Loucy (cell line): ENCODE results near the gene CCDC93.

Source experiments
- H2AFZ ChIP-seq: fragments of 200-600 bp; sonication (generic); 2 replicates; pipeline ENCODE4 v1.6.0; 2016; ENCODE audit warnings: antibody characterized with exemption, mild to moderate bottlenecking, low read length, moderate library complexity
- H3F3A ChIP-seq: fragments of 200-600 bp; 2 replicates; pipeline ENCODE4 v1.6.0; 2016; ENCODE audit warnings: antibody characterized with exemption, low read depth, mild to moderate bottlenecking
- H3K27me3 ChIP-seq: fragments of 200-600 bp; sonication (generic); 2 replicates; pipeline ENCODE4 v1.6.1; 2014; ENCODE audit warnings: low read length, mild to moderate bottlenecking; ENCODE audit not compliant: insufficient read depth, poor library complexity, severe bottlenecking
- H3K36me3 ChIP-seq: fragments of 200-600 bp; sonication (generic); 2 replicates; pipeline ENCODE4 v1.6.1; 2016; ENCODE audit warnings: low read length; ENCODE audit not compliant: insufficient read depth
- H3K4me1 ChIP-seq: fragments of 200-600 bp; sonication (generic); 2 replicates; pipeline ENCODE4 v1.5.1; 2014; ENCODE audit warnings: low read length, mild to moderate bottlenecking; ENCODE audit not compliant: insufficient read depth, poor library complexity, severe bottlenecking
- H3K4me2 ChIP-seq: fragments of 200-600 bp; sonication (generic); 2 replicates; pipeline ENCODE4 v1.6.0; 2014; ENCODE audit warnings: antibody characterized with exemption, low read length, low read depth, mild to moderate bottlenecking; ENCODE audit not compliant: poor library complexity, severe bottlenecking
- H3K4me3 ChIP-seq: fragments of 200-600 bp; sonication (generic); 2 replicates; pipeline ENCODE4 v1.5.1; 2014; ENCODE audit warnings: low read length, mild to moderate bottlenecking, mixed read lengths; ENCODE audit not compliant: poor library complexity, severe bottlenecking
- H3K79me2 ChIP-seq: fragments of 200-600 bp; sonication (generic); 2 replicates; pipeline ENCODE4 v1.6.1; 2014; ENCODE audit warnings: low read length; ENCODE audit not compliant: insufficient read depth
- H3K9ac ChIP-seq: fragments of 200-600 bp; sonication (generic); 2 replicates; pipeline ENCODE4 v1.6.0; 2014; ENCODE audit warnings: mild to moderate bottlenecking, low read depth, low read length, moderate library complexity; ENCODE audit not compliant: poor library complexity, severe bottlenecking
- H3K9me2 ChIP-seq: fragments of 200-600 bp; sonication (generic); replicated peaks from 2 replicates; pipeline ENCODE4 v1.6.1; 2016; ENCODE audit warnings: low read depth, low read length, mixed read lengths
- H3K9me3 ChIP-seq: fragments of 200-600 bp; sonication (generic); 2 replicates; pipeline ENCODE4 v1.6.1; 2014; ENCODE audit warnings: mild to moderate bottlenecking, antibody characterized with exemption, low read length, low read depth; ENCODE audit not compliant: insufficient read depth
- H4K20me1 ChIP-seq: fragments of 200-600 bp; sonication (generic); 2 replicates; pipeline ENCODE4 v1.6.0; 2014; ENCODE audit warnings: antibody characterized with exemption, low read length, mild to moderate bottlenecking; ENCODE audit not compliant: insufficient read depth, poor library complexity, severe bottlenecking
- EZH2phosphoT487 ChIP-seq: fragments of 200-600 bp; IDR thresholded peaks from 2 replicates; pipeline ENCODE4 v1.6.1; 2018; ENCODE audit warnings: antibody characterized with exemption, mild to moderate bottlenecking, moderate library complexity, borderline replicate concordance
- TF ChIP-seq, protein P1 (sequence below): fragments of 200-600 bp; sonication (generic); conservative IDR thresholded peaks from 2 replicates; pipeline ENCODE4 v1.5.1; 2014; ENCODE audit warnings: mild to moderate bottlenecking, antibody characterized with exemption, low read length

CCDC93 gene

GRCh38 chr2:118047380-118047826 is 33.5 kb upstream of the CCDC93 start:
- H4K20me1 ChIP-seq: no peaks in the 10 kb centered on the region
- H2AFZ ChIP-seq: peak overlapping the region; percentile 34; the same call in 1 of the 2 replicates
- H3K4me2 ChIP-seq: peak overlapping the region; percentile 75

GRCh38 chr2:118046634-118047210 is 32.9 kb upstream of the CCDC93 start:
- TF ChIP-seq, protein P1, sequence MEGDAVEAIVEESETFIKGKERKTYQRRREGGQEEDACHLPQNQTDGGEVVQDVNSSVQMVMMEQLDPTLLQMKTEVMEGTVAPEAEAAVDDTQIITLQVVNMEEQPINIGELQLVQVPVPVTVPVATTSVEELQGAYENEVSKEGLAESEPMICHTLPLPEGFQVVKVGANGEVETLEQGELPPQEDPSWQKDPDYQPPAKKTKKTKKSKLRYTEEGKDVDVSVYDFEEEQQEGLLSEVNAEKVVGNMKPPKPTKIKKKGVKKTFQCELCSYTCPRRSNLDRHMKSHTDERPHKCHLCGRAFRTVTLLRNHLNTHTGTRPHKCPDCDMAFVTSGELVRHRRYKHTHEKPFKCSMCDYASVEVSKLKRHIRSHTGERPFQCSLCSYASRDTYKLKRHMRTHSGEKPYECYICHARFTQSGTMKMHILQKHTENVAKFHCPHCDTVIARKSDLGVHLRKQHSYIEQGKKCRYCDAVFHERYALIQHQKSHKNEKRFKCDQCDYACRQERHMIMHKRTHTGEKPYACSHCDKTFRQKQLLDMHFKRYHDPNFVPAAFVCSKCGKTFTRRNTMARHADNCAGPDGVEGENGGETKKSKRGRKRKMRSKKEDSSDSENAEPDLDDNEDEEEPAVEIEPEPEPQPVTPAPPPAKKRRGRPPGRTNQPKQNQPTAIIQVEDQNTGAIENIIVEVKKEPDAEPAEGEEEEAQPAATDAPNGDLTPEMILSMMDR: peak; percentile 76
- TF ChIP-seq EZH2phosphoT487: no peak
- H3K9me3 ChIP-seq: no peaks in the 10 kb centered on the region
- H3K9me2 ChIP-seq: no peaks in the 10 kb centered on the region
- peaks cover 46% of the 10 kb centered on the region for H3K4me1 ChIP-seq
- peak overlapping the region; percentile 75 for H3K4me2 ChIP-seq
- H3K79me2 ChIP-seq: no peaks in the 10 kb centered on the region
- peaks cover 4% of the 10 kb centered on the region for H3K27me3 ChIP-seq
- H3F3A ChIP-seq: peaks cover 3% of the 10 kb centered on the region; the same call in 1 of the 2 replicates
- peak overlapping the region; percentile 55 for H3K4me3 ChIP-seq
- peak overlapping the region; percentile 34; the same call in 1 of the 2 replicates for H2AFZ ChIP-seq
- H3K9ac ChIP-seq: peak overlapping the region; percentile 4
- H4K20me1 ChIP-seq: no peaks in the 10 kb centered on the region
- H3K36me3 ChIP-seq: no peaks in the 10 kb centered on the region

More at GRCh38 chr2:118047380-118047826, 33.5 kb upstream of the CCDC93 start:
- Histone ChIP-seq H3K27me3 (peaks cover 4% of the 10 kb centered on the region), H3K36me3 (no peaks in the 10 kb centered on the region), H3K4me3 (peak overlapping the region; percentile 55), H3F3A (peaks cover 3% of the 10 kb centered on the region; the same call in 1 of the 2 replicates), H3K9me3 (no peaks in the 10 kb centered on the region), H3K4me1 (peaks cover 52% of the 10 kb centered on the region), H3K9me2 (no peaks in the 10 kb centered on the region), H3K9ac (peak overlapping the region; percentile 4), H3K79me2 (no peaks in the 10 kb centered on the region)
- TF ChIP-seq, protein P1: no peak; the same call in 1 of the 2 replicates
- TF ChIP-seq EZH2phosphoT487: no peak

- H3K4me3 ChIP-seq: no peak overlapping the region
- peaks cover 4% of the 10 kb centered on the region for H3K27me3 ChIP-seq
- no peak overlapping the region for H3K9ac ChIP-seq
Observed at GRCh38 chr2:118045286-118045685, 31.4 kb upstream of the CCDC93 start.

More at GRCh38 chr2:118045286-118045685, 31.4 kb upstream of the CCDC93 start:
- Histone ChIP-seq H3K9me2 (no peaks in the 10 kb centered on the region), H3K79me2 (no peaks in the 10 kb centered on the region), H3K36me3 (no peaks in the 10 kb centered on the region), H3K4me1 (peaks cover 35% of the 10 kb centered on the region), H3F3A (peaks cover 3% of the 10 kb centered on the region; the same call in 1 of the 2 replicates), H3K9me3 (no peaks in the 10 kb centered on the region), H3K4me2 (no peak overlapping the region), H2AFZ (no peak overlapping the region), H4K20me1 (no peaks in the 10 kb centered on the region)
- TF ChIP-seq EZH2phosphoT487: no peak
- TF ChIP-seq, protein P1: no peak
